Body of pancreas (tissue), 4 donors: ENCODE measurements around the gene USF3.

ENCODE experiments used
- POLR2A ChIP-seq, 3 donors: fragments of 450-650 bp; IDR thresholded peaks; one replicate each; pipeline ENCODE4 v1.6.1; 2016; ENCODE audit warnings: antibody characterized with exemption in 3 of 3, mild to moderate bottlenecking in 2 of 3
- TF ChIP-seq, protein P1 (sequence below), 7 experiments: fragments of 450-650 bp in 4 of 7; fragments of 200-600 bp in 3 of 7; sonication (generic) in 3 of 7; IDR thresholded peaks; one replicate each; pipeline ENCODE4 v1.5.1; 2016 to 2019; ENCODE audit warnings: antibody characterized with exemption in 7 of 7

DNA sequence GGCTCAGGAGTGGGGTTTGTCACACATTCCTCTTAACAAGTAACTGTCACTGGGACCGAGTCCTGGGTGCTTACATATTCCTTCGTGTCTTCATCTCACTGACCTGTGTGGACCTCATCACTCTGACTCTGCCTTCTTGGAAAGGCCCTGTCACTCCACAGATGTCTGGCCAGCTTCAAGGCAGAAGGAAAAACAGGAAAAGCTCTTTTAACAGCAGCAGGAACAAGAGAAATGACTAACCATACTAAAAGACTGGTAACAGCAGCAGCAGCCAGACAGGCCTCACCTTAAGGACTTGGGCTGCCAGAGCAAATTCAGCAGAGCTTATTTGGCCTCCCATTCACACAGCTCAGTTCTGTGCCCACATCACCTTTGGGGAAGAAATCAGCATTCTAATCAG lies 68.1 kb downstream of the USF3 start:
- TF ChIP-seq, protein P1, sequence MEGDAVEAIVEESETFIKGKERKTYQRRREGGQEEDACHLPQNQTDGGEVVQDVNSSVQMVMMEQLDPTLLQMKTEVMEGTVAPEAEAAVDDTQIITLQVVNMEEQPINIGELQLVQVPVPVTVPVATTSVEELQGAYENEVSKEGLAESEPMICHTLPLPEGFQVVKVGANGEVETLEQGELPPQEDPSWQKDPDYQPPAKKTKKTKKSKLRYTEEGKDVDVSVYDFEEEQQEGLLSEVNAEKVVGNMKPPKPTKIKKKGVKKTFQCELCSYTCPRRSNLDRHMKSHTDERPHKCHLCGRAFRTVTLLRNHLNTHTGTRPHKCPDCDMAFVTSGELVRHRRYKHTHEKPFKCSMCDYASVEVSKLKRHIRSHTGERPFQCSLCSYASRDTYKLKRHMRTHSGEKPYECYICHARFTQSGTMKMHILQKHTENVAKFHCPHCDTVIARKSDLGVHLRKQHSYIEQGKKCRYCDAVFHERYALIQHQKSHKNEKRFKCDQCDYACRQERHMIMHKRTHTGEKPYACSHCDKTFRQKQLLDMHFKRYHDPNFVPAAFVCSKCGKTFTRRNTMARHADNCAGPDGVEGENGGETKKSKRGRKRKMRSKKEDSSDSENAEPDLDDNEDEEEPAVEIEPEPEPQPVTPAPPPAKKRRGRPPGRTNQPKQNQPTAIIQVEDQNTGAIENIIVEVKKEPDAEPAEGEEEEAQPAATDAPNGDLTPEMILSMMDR (IDR thresholded peaks at IDR 0.05): no peak
- TF ChIP-seq POLR2A (IDR thresholded peaks at IDR 0.05): no peak
